DND-41 (cell line): Measurements from ENCODE around the gene UNC119B.

Experiments
- EZH2 ChIP-seq: IDR thresholded peaks from 3 replicates; pipeline ENCODE4 v1.6.1; 2012; ENCODE audit warnings: borderline replicate concordance, low read depth, mild to moderate bottlenecking, moderate library complexity, low read length, inconsistent platforms; ENCODE audit not compliant: severe bottlenecking
- TF ChIP-seq, protein P1 (sequence below): IDR thresholded peaks from 2 replicates; pipeline ENCODE4 v1.5.1; 2012; ENCODE audit warnings: borderline replicate concordance, low read length, moderate library complexity, mild to moderate bottlenecking; ENCODE audit not compliant: poor library complexity, severe bottlenecking; ENCODE audit errors: extremely low read depth

DNA sequence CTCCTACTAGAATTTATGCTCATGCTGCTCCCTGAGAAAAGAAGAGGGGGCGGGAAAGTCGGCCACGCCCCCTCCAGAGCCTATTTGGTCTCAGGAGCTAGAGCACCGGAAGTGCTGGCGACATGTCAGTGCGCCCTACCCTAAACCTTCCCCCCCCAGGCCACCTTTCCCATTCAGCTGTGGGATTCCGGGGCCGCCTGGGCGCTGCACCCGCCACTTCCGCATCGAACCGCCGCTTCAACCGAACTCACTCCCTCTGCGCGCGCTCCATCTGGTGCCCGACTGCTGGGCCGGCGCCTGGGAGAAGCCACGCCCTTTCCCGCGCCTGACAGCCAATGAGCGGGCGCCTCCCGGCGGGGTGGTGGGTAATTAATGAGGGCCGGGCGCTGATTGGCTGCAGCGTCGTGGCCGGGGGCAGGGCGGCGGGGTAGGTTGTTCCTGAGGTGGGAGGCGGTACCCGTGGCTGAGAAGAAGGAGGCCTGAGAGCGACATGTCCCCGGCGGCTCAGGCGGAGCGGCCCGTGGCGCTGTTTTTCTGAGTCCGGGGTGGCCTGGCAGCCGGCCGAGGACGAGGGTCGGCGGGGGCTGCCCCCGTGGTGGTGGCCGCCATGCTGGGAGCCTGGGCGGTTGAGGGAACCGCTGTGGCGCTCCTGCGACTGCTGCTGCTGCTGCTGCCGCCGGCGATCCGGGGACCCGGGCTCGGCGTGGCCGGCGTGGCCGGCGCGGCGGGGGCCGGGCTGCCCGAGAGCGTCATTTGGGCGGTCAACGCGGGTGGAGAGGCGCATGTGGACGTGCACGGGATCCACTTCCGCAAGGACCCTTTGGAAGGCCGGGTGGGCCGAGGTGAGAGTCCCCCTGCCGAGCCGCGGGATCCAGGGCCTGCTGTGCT lies 23.3 kb upstream of the UNC119B start, which contains the start of gene MLEC:
- TF ChIP-seq, protein P1, sequence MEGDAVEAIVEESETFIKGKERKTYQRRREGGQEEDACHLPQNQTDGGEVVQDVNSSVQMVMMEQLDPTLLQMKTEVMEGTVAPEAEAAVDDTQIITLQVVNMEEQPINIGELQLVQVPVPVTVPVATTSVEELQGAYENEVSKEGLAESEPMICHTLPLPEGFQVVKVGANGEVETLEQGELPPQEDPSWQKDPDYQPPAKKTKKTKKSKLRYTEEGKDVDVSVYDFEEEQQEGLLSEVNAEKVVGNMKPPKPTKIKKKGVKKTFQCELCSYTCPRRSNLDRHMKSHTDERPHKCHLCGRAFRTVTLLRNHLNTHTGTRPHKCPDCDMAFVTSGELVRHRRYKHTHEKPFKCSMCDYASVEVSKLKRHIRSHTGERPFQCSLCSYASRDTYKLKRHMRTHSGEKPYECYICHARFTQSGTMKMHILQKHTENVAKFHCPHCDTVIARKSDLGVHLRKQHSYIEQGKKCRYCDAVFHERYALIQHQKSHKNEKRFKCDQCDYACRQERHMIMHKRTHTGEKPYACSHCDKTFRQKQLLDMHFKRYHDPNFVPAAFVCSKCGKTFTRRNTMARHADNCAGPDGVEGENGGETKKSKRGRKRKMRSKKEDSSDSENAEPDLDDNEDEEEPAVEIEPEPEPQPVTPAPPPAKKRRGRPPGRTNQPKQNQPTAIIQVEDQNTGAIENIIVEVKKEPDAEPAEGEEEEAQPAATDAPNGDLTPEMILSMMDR = peak; percentile 41
- no peak for TF ChIP-seq EZH2
